Activated CD8-positive, alpha-beta memory T cell treated with anti-CD3 and anti-CD28 coated beads, Interleukin-2, amount 10 ng/mL, durations not matched to agents 7 days and 5 days (primary cell): Measurements from ENCODE around the gene PPP1R9B. TPM values are rescaled to one million over a fixed set of nuclear protein-coding genes. Genes with fewer than 3 reads are reported as not detected.

Experiments
- ATAC-seq: fragments of 150-1000 bp; cut with Tn5 transposase; one replicate; pipeline ENCODE4 v1.10.0; 2021; ENCODE audit warnings: moderate library complexity
- CTCF ChIA-PET: fragments of 350-600 bp; sonication (Branson Sonifier 250); formaldehyde crosslinking; loops from one replicate; lab custom pipeline; 2021; ENCODE audit warnings: antibody characterized with exemption; lab: Charles Lee
- DNase-seq: peaks from one replicate; pipeline ENCODE4 v3.0.0-alpha.2; 2020
- H3K27ac Mint-ChIP-seq: one replicate; pipeline ENCODE4 v1.8.0; 2021; ENCODE audit warnings: mild to moderate bottlenecking, mixed read lengths
- H3K27me3 Mint-ChIP-seq: one replicate; pipeline ENCODE4 v1.8.0; 2021; ENCODE audit warnings: mixed read lengths
- H3K36me3 Mint-ChIP-seq: one replicate; pipeline ENCODE4 v1.8.0; 2021; ENCODE audit warnings: mild to moderate bottlenecking, mixed read lengths
- H3K4me1 Mint-ChIP-seq: one replicate; pipeline ENCODE4 v1.8.0; 2021; ENCODE audit warnings: mixed read lengths
- H3K4me3 Mint-ChIP-seq: one replicate; pipeline ENCODE4 v1.8.0; 2021; ENCODE audit warnings: mild to moderate bottlenecking, moderate library complexity, mixed read lengths
- H3K9me3 Mint-ChIP-seq: one replicate; pipeline ENCODE4 v1.8.0; 2022; ENCODE audit warnings: low read depth, mixed read lengths
- total RNA-seq, 2 experiments: library from RNA; stranded (reverse); gene quantifications; one replicate each; pipeline ENCODE4 v1.2.3, GENCODE V29; 2021

The PPP1R9B gene
- total RNA-seq, 2 experiments from 2014 or later, result 108 to 121 TPM

DNA sequence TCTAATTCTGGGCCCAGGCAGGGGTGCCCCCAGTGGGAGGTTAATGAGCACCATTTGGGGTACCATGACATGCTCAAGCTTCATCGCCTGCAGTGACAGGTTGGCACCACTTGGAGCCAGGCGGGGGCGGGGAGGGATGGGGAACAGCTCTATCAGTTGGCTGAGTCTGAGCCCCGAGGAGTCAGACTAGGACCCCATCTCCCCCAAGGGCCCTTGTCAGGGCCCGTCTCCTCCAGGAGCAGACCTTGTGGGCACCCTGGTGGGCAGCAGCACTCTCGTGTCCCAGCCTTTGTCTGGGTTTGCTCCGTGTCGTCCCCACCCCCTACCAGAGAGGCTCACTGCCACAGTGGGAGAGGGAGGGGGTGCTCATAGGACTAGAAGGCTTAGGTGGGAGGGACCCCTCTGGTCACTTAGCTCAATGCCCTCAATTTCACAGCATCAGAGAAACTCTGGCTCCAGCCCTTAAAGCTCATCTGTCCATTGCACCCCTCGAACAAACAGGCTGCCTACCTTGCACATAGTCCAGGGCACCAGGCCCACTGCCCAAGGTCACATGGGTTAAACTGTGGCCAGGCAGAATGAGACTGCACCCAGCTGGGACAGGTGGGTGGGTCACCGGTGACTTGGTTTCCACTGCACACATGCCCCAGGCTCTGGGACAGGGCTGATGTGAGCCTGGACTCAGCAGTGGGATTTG lies 4.1 kb downstream of the PPP1R9B start:
- DNase-seq, result no peak

DNA sequence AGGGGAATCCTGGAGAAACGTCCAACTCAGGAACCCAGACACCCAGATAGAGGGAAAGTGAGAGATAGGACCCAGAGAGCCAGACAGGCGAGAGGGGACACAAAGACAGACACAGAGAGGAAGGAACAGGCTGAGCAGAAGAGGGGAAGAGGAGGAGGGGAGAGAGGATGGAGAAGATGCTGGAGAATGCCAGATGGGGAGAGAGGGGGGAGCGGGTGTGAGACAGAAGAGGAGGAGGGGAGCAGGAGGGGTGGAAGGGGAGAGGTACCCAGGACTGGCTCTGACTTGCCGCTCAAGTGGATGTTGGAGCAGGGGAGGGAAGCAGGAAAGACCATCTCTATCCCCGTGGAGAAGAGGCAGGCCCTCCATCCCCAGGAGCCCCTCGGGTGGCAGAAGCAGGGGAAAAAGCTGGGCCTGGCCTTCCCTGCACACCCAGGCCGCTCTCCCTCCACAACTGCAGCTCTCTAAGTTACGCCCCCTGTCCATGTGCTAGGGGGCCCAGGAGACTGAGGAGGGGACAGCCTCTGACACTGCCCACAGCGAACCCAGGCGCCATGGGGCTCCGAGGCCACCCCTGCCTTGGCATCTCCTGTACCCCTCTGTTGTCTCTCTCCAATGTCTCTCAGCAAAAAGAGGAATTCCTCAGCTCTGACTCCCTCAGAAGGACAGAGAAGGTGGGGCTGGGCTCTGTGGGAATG lies 4.8 kb downstream of the PPP1R9B start:
- DNase-seq (no peak), ATAC-seq (no peak)
- CTCF ChIA-PET, result interaction anchor here (0.9 to 3.6 kb wide), 10 partner anchors 12 to 58 kb away, joined by 3 to 18 read pairs (median 4); no protein-coding TSS in a partner anchor
- Mint-ChIP-seq H3K36me3 (peaks cover 48% of the 10 kb centered on the region), H3K27ac (peak overlapping the region; percentile 25), H3K4me1 (peaks cover 58% of the 10 kb centered on the region), H3K27me3 (no peaks in the 10 kb centered on the region), H3K4me3 (no peak overlapping the region), H3K9me3 (no peaks in the 10 kb centered on the region)

More for the DNA sequence above, 4.1 kb downstream of the PPP1R9B start:
- CTCF ChIA-PET, result interaction anchor here (0.7 to 3.6 kb wide), 11 partner anchors 11 to 59 kb away, joined by 3 to 18 read pairs (median 4); no protein-coding TSS in a partner anchor
- Mint-ChIP-seq H3K4me3 (peak overlapping the region; percentile 80), H3K27ac (peak overlapping the region; percentile 80), H3K9me3 (no peaks in the 10 kb centered on the region), H3K36me3 (peaks cover 42% of the 10 kb centered on the region), H3K4me1 (peaks cover 52% of the 10 kb centered on the region), H3K27me3 (no peaks in the 10 kb centered on the region)
- ATAC-seq, result no peak

DNA sequence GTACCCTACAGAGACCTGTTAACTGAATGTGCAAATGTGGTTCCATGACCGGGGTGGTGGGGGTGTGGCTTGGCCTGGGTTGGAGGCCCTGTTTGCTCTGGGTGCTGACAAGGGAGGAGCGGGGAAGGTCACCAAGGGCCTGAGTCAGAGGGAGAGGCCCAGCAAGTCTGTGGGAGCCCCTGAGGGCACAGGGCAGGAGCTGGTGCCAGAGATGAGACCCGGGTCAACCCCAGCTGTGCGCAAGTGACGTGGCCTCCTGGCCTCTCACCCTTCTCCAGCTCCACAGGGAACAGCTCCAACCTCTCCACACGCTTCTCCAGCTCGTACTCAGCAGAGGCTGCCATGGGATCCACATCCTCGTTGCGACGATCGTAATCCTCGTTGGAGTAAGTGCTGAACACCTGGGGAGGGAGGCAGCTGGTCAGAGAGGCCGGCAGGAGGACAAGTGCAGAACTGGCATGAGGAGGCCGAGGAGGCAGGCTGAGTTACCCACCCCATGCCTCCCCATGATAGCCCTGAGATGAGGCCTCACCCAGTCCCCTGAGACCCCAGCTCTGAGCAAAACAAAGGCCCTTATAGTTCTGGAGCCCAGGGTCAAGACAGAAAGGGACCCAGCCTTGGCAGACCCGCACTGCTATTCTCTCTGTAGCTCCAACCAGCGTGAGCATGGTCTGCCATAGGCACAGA lies 5.5 kb downstream of the PPP1R9B start:
- Mint-ChIP-seq H3K27ac (peak overlapping the region; percentile 25), H3K36me3 (peaks cover 51% of the 10 kb centered on the region), H3K4me1 (peaks cover 65% of the 10 kb centered on the region), H3K9me3 (no peaks in the 10 kb centered on the region), H3K27me3 (no peaks in the 10 kb centered on the region), H3K4me3 (no peak overlapping the region)
- no peak for ATAC-seq
- no peak for DNase-seq
- CTCF ChIA-PET, result interaction anchor here (0.8 to 3.6 kb wide), 11 partner anchors 9 to 57 kb away, joined by 3 to 18 read pairs (median 4); partner anchors contain the start of gene SAMD14

DNA sequence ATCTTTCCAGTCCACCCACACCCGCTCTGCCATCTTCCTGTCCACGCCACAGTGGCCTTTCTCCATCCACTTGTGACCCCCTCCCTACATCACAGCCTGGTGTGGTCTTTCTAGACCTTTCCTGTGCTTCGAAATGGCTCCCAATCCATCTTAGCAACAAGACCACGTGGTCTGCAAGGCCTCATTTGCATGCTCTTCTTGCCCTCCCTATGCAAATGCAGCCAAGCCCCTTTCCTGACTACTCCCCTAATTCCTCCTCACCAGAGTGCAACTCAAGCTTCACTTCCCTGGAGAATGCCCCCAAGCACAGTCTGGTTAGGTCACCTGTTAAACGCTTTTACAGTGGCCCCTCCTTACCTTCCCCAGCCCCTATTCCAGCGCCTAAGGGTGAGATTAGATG lies 6.1 kb downstream of the PPP1R9B start:
- H3K4me3 Mint-ChIP-seq, result no peak overlapping the region
- peak overlapping the region; percentile 47 for H3K27ac Mint-ChIP-seq
- DNase-seq (no peak), ATAC-seq (no peak)
- no peaks in the 10 kb centered on the region for H3K9me3 Mint-ChIP-seq
- peaks cover 69% of the 10 kb centered on the region for H3K4me1 Mint-ChIP-seq
- no peaks in the 10 kb centered on the region for H3K27me3 Mint-ChIP-seq
- peaks cover 57% of the 10 kb centered on the region for H3K36me3 Mint-ChIP-seq
- CTCF ChIA-PET, result interaction anchor here (0.8 to 2.4 kb wide), 4 partner anchors 10 to 56 kb away, joined by 3 to 5 read pairs (median 4); partner anchors contain the start of gene SAMD14

DNA sequence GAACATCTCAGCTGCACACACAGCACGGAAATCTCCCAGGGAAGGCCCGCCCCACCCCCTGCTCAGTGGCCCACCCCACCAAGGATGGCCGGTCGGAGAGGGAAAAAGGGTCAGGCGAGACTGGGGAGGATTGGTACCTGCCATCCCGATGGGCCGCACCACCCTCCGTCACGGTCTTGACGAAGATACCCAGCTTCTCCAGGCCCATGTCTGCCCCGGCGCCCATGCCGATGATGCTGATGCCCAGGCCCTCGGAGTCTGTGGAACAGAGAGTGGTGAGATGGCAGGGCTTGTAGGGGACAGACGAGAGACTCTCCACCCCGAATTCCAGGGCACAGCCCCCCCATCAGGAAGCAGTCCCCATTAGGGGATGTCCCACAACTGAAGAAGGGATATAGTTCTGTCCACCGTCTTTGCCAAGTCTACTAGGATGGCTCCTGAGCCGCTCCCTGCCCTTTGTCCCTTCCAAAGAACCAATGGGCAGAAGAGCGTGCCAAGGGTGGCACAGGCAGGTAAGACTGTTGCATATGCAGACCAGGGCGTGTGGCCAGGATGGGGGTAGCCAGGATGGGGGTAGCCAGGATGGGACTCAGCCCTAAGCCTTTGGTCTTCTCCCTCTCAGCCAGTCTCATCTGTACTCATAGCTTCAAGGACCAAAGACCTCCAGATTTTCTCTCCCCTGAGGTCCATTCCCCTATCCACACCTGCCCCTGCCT lies 6.9 kb downstream of the PPP1R9B start:
- CTCF ChIA-PET, result interaction anchor here (5.5 kb wide), 1 partner anchor 18 kb away, joined by 66 read pairs; no protein-coding TSS in a partner anchor
- H3K36me3 Mint-ChIP-seq, result peaks cover 61% of the 10 kb centered on the region
- no peaks in the 10 kb centered on the region for H3K27me3 Mint-ChIP-seq

DNA sequence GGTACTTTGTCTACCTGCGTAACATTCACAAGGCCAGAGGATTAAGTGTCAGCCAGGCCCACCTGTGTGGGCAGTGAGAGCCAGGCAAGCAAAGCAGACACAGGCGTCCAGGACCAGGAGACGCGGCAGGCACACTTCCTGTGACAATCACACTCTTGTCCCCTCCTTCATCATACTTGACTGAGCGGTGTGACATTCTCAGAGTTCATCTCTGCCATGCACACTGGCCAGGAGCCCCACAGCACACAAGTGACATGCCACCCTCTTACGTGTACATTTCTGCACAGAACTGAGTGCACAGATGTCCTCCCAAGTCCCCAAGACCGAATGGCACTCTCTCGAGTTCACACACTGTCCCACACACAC lies 8.7 kb downstream of the PPP1R9B start:
- H3K9me3 Mint-ChIP-seq, result no peaks in the 10 kb centered on the region
- peaks cover 62% of the 10 kb centered on the region for H3K4me1 Mint-ChIP-seq
- H3K27me3 Mint-ChIP-seq, result no peaks in the 10 kb centered on the region
- H3K4me3 Mint-ChIP-seq, result peak overlapping the region; percentile 30
- no peak for ATAC-seq
- peak overlapping the region; percentile 85 for H3K27ac Mint-ChIP-seq
- CTCF ChIA-PET, result interaction anchor here (1.1 to 5.5 kb wide), 8 partner anchors 8 to 133 kb away, joined by 3 to 66 read pairs (median 20); partner anchors contain the start of genes PDK2, PPP1R9B, SAMD14 and TMEM92
- DNase-seq, result no peak
- H3K36me3 Mint-ChIP-seq, result peaks cover 69% of the 10 kb centered on the region

More for the DNA sequence above, 6.9 kb downstream of the PPP1R9B start:
- no peak overlapping the region for H3K4me3 Mint-ChIP-seq
- ATAC-seq (no peak), DNase-seq (no peak)
- H3K4me1 Mint-ChIP-seq, result peaks cover 70% of the 10 kb centered on the region
- no peaks in the 10 kb centered on the region for H3K9me3 Mint-ChIP-seq
- peak overlapping the region; percentile 47 for H3K27ac Mint-ChIP-seq

DNA sequence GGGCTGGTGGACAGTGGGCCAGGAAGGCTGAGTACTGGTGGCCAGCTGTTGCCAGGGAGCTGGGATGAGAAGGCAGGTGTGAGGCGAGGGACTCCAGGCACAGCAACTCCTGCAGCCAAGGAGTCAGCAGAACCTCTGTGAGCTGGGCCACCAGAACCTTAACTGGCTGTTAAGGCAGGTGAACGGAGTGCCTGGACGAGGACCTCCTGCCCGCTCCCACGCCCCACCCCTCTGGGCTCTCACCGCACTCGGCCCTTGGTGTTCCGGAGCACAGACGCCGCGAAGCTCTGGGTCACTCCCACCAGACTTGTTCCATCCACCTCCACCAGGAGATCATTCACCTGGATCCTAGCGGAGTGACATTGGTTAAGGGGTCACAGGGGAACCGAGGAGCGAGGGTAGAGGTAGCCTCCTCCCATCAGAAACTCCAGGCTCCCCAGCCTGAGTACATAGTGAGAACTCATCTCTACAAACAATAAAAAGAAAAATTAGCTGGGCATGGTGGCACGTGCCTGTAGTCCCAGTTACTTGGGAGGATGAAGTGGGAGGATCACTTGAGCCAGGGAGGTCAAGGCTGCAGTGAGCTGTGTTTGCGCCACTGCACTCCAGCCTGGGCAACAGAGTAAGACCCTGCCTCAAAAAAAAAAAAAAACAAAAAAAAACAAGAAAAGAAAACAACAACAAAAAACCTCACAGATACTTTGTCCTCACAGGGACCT lies 9.3 kb downstream of the PPP1R9B start:
- H3K9me3 Mint-ChIP-seq, result no peaks in the 10 kb centered on the region
- H3K27ac Mint-ChIP-seq, result peak overlapping the region; percentile 85
- CTCF ChIA-PET, result interaction anchor here (1.1 to 5.5 kb wide), 15 partner anchors 9 to 256 kb away, joined by 3 to 66 read pairs (median 5); partner anchors contain the start of genes LRRC59, PDK2, PPP1R9B and SAMD14
- no peaks in the 10 kb centered on the region for H3K27me3 Mint-ChIP-seq
- ATAC-seq (no peak), DNase-seq (no peak)
- H3K4me3 Mint-ChIP-seq, result peak overlapping the region; percentile 30
- peaks cover 74% of the 10 kb centered on the region for H3K36me3 Mint-ChIP-seq
- H3K4me1 Mint-ChIP-seq, result peaks cover 57% of the 10 kb centered on the region

DNA sequence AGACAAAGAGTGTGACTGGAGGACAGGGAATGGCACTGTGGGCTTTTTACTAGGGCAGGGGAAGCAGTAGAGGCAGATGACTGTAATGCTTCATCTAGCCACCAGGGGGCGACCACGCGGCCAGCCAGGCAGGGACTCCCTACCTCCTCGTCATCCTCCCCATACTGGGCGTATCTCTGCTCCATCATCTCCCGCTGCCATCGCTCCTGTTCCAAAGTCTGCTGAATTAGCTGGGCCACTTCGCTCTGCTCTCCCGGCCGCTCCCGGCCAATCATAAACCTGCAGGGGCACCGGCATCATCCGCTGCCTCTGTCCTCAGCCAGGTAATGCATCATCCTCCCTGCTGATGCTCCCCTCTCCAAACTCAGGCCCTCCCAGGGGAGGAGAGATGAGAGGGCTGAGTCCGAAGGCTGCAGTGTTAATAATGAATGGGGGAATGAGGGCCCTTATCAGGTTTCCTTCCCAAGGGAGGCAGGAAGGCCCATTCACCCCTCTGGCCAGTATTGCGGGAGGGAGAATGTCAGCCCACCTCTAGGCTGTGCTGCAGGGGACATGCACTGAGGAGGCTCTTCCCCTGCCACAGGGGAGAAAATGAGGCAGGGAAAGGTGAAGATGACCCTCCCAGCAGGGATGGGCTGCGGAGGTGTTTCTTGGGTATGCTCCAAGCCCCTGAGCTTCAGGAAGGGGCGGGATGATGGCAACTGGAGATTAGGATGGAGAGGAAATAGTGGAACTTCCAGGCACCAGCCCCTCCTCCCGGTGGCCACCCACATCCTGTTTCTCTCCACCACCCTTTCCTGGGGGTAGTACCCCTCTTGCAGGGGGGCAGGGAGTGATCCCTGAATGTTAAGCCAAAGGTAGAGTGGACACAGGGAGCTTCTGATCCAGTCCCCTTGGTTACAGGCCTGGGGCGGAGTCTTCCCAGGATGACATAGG lies 10.3 kb downstream of the PPP1R9B start:
- CTCF ChIA-PET, result interaction anchor here (0.9 to 5.5 kb wide), 18 partner anchors 9 to 257 kb away, joined by 3 to 66 read pairs (median 6); partner anchors contain the start of genes LRRC59, PPP1R9B, SAMD14 and TMEM92
- peak overlapping the region; percentile 79 for H3K27ac Mint-ChIP-seq
- DNase-seq, result peak; percentile 88
- H3K4me1 Mint-ChIP-seq, result peaks cover 49% of the 10 kb centered on the region
- H3K4me3 Mint-ChIP-seq, result peak overlapping the region; percentile 12
- H3K27me3 Mint-ChIP-seq, result no peaks in the 10 kb centered on the region
- H3K36me3 Mint-ChIP-seq, result peaks cover 72% of the 10 kb centered on the region
- no peaks in the 10 kb centered on the region for H3K9me3 Mint-ChIP-seq
- ATAC-seq, result peak; percentile 88

DNA sequence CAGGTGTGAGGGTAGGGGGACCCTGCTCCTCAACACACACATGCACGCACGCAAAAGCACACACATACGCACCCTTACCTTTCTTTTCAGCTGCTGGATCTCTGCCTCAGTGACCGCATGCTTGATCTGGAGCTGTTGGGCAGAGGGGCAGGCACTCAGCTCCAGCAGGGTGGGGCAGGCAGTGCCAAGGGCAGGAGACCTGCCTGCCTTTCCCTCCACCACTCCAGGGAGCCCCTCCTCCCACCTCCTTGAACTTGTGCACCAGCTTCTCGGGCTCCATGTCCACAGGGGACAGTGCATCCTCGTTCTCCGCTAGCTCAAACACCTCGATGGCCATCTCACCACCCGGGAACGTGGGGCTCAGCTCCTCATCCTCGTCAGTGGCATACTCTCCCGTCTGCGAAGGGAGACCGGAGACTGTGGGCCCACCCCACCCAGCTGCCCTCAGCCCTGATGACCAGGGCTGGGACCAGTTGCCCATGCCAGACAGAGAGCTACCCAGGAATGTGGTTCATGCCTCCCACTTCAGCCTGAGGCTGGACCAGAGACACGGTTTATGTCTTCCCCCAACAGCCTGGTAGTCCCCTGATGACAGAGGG lies 11.2 kb downstream of the PPP1R9B start:
- ATAC-seq, result no peak
- Mint-ChIP-seq H3K27me3 (no peaks in the 10 kb centered on the region), H3K27ac (no peak overlapping the region), H3K4me1 (peaks cover 44% of the 10 kb centered on the region), H3K36me3 (peaks cover 67% of the 10 kb centered on the region), H3K4me3 (no peak overlapping the region), H3K9me3 (no peaks in the 10 kb centered on the region)
- DNase-seq, result no peak
- CTCF ChIA-PET, result interaction anchor here (0.6 to 5.5 kb wide), 18 partner anchors 9 to 309 kb away, joined by 3 to 66 read pairs (median 6); partner anchors contain the start of genes PPP1R9B and SAMD14

DNA sequence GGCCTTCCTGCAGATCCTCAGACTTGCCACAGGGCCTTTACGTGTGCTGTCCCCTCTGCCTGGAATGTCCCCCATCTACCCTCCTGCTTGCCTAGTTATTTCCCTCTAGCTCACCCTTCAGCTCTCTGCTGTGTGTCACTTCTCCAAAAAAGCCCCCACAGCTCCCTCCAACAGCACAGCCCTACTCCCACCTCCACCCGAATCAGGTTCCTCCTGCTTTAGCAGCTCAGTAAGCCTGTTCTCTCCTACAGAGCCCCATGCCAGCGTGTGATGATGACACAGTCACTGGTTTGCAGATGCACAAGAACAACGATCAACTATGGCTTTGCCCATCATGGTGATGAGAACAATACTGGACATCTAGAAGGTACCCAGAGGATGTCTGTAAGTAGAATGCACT lies 13.4 kb downstream of the PPP1R9B start:
- ATAC-seq (no peak), DNase-seq (no peak)
- H3K9me3 Mint-ChIP-seq, result no peaks in the 10 kb centered on the region
- peaks cover 33% of the 10 kb centered on the region for H3K4me1 Mint-ChIP-seq
- CTCF ChIA-PET, result interaction anchor here (1.6 to 2.0 kb wide), 2 partner anchors 11 to 24 kb away, joined by 5 to 10 read pairs; no protein-coding TSS in a partner anchor
- H3K4me3 Mint-ChIP-seq, result no peak overlapping the region
- H3K36me3 Mint-ChIP-seq, result peaks cover 53% of the 10 kb centered on the region
- peak overlapping the region; percentile 44 for H3K27ac Mint-ChIP-seq
- H3K27me3 Mint-ChIP-seq, result no peaks in the 10 kb centered on the region
